ENCODE results near the gene BTN1A1.

Gene BTN1A1

GRCh38 chr6:26554697-26555504 lies 54.8 kb downstream of the BTN1A1 start (continued):
- TF ChIP-seq ZNF692 (tag by site-specific recombination; IDR thresholded peaks at IDR 0.05) (no peak), ZNF202 (tag by site-specific recombination; IDR thresholded peaks at IDR 0.05; ENCODE audit: borderline replicate concordance) (no peak), ZNF654 (tag by site-specific recombination; IDR thresholded peaks at IDR 0.05; ENCODE audit: low read depth) (0 out of 2 replicates have a peak, but pooled peaks have one; percentile 2), ZSCAN30 (tag by site-specific recombination; IDR thresholded peaks at IDR 0.05) (peak; percentile 74), OSR2 (tag by site-specific recombination; IDR thresholded peaks at IDR 0.05) (no peak), ZNF114 (tag by site-specific recombination; IDR thresholded peaks at IDR 0.05) (no peak), ZBTB21 (tag by site-specific recombination; IDR thresholded peaks at IDR 0.05) (no peak), KLF10 (tag by site-specific recombination; IDR thresholded peaks at IDR 0.05) (0 out of 2 replicates have a peak, but pooled peaks have one; percentile 48), SCRT1 (tag by site-specific recombination; IDR thresholded peaks at IDR 0.05; ENCODE audit: borderline replicate concordance) (peak; percentile 96), ZNF121 (tag by site-specific recombination; IDR thresholded peaks at IDR 0.05) (no peak), GFI1B (tag by site-specific recombination; IDR thresholded peaks at IDR 0.05) (peak; percentile 75), ZNF830 (tag by site-specific recombination; IDR thresholded peaks at IDR 0.05; ENCODE audit: low read depth) (0 out of 2 replicates have a peak, but pooled peaks have one; percentile 11), PRDM4 (tag by site-specific recombination; IDR thresholded peaks at IDR 0.05) (no peak), ZNF146 (tag by site-specific recombination; IDR thresholded peaks at IDR 0.05) (no peak), ZNF248 (tag by site-specific recombination; IDR thresholded peaks at IDR 0.05) (no peak), ZSCAN23 (tag by site-specific recombination; IDR thresholded peaks at IDR 0.05) (no peak), ZNF112 (tag by site-specific recombination; IDR thresholded peaks at IDR 0.05) (no peak), ZNF26 (tag by site-specific recombination; IDR thresholded peaks at IDR 0.05) (no peak), GLIS2 (tag by site-specific recombination; IDR thresholded peaks at IDR 0.05) (no peak), BCL11A (tag by site-specific recombination; IDR thresholded peaks at IDR 0.05; ENCODE audit: low read depth) (no peak), ZNF664 (tag by site-specific recombination; IDR thresholded peaks at IDR 0.05) (0 out of 2 replicates have a peak, but pooled peaks have one; percentile 46), ZBTB44 (tag by site-specific recombination; IDR thresholded peaks at IDR 0.05) (peak; percentile 61; the same call in 1 of the 2 replicates), ZNF404 (tag by site-specific recombination; IDR thresholded peaks at IDR 0.05) (no peak), ZBTB8A (tag by site-specific recombination; IDR thresholded peaks at IDR 0.05) (peak; percentile 34), ZNF239 (tag by site-specific recombination; IDR thresholded peaks at IDR 0.05) (no peak), FEZF1 (tag by site-specific recombination; IDR thresholded peaks at IDR 0.05) (no peak), PRDM6 (tag by site-specific recombination; IDR thresholded peaks at IDR 0.05) (peak; percentile 58; the same call in 1 of the 2 replicates), ZNF426 (tag by site-specific recombination; IDR thresholded peaks at IDR 0.05) (no peak), ZNF24 (tag by site-specific recombination; IDR thresholded peaks at IDR 0.05) (no peak), ZNF629 (tag by site-specific recombination; IDR thresholded peaks at IDR 0.05) (peak; percentile 33; the same call in 1 of the 2 replicates), ZEB2 (tag by site-specific recombination; IDR thresholded peaks at IDR 0.05) (peak; percentile 32; the same call in 1 of the 2 replicates)
